Epithelial cell of prostate (primary cell): ENCODE measurements around the gene CYSTM1.
"Not testable (repeated sequence)": the region's sequence is repeated elsewhere in the genome, so short reads cannot be mapped to it uniquely, and the experiment has no call there.

Experiments
- DNase-seq: peaks from one replicate; pipeline ENCODE4 v3.0.0-alpha.2; 2011; ENCODE audit warnings: low read depth, low spot score
- H3K27ac ChIP-seq: fragments of 450-650 bp; 2 replicates; pipeline ENCODE4 v1.5.1; 2017; ENCODE audit warnings: mild to moderate bottlenecking

CYSTM1 gene

DNA sequence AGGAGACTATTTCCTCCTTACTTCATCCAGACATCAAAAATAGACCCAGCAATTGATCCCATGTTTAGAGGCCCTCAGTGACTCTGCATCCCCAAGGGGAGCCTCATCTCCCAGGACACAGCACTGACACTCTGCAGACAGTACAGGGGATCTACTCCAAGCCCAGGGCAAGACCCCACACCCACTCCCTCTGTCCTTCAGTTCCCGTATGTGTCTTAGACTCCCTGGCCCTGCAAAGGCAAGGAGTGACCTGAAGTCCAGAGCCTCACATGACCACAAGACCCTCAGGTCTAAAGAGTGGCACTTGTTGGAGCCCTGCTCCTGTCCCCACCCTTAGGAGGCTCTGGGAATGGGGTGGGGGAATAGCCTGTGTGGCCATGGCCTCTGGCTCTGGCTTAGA, 27.5 kb upstream of the CYSTM1 start:
- no peak for DNase-seq
- H3K27ac ChIP-seq = no peak overlapping the region

GRCh38 chr5:140148508-140148907, 26.5 kb upstream of the CYSTM1 start:
- no peak overlapping the region for H3K27ac ChIP-seq
- no peak for DNase-seq

DNA sequence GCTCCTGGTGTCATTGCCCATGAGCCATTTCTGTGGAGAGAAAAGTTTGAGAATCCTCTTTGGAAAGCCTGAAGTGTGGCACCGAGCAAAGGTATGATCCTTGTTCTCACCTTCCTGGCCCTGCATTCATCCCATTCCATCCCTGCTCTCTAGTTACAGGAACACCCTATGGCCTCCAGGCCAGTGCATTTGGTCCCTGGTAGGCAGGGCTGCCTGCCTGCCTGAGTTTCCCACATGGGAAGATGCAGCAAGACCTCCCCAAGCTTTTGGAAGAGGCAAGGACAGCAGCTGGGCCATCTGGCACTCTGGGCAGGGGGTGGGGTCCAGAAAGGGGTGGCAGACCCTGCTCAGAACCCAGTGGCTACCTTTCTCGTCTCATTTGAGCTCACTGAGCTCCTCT, 24.8 kb upstream of the CYSTM1 start:
- DNase-seq = no peak
- H3K27ac ChIP-seq = no peak overlapping the region

GRCh38 chr5:140151144-140152021, 23.6 kb upstream of the CYSTM1 start:
- H3K27ac ChIP-seq = no peak overlapping the region
- no peak for DNase-seq

GRCh38 chr5:140152022-140152999, 22.7 kb upstream of the CYSTM1 start:
- no peak for DNase-seq
- no peak overlapping the region for H3K27ac ChIP-seq

DNA sequence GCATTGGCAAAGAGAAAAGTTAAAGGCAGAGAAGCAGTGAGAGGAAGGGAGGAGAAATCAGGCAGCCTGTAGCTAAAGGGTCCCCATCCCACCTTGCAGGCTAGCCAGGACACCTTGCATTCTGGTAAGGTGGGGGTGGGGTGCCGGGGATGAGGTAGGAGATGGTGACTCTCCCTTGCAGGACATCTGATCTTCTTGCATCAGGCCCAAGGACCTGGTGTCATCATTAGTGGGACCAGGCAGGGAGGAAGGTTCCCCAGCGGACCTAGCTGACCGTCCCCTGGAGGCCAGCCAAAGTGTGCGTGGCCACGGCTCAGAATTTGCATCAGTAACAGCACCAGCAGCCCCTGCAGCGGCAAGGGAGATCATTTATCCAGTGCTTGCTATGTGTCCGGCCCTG, 21.7 kb upstream of the CYSTM1 start:
- no peak for DNase-seq
- no peak overlapping the region for H3K27ac ChIP-seq

DNA sequence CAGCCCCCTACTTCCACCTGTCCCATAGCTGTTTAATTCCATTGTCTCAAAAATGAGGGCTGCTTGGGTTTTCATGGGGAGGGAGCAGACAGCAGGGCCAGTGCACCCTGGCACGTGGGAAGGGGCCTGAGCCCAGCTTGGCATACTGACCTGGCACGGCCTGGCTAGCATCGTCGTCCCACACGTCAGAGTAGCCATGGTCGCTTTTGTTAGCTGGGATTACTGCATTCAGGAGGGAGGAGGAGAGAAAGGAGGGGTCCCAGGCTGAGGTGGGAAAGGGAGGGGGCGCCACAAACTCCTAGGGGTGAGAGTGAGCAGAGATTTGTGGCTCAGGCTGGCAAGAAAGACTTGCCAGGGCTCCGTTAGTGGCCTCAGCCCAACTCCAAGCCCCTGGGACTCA, 21.1 kb upstream of the CYSTM1 start:
- no peak for DNase-seq
- H3K27ac ChIP-seq = no peak overlapping the region

GRCh38 chr5:140154710-140155381, 20.1 kb upstream of the CYSTM1 start:
- DNase-seq, H3K27ac ChIP-seq: not testable (repeated sequence)

GRCh38 chr5:140157032-140157781, 17.8 kb upstream of the CYSTM1 start:
- DNase-seq = no peak
- H3K27ac ChIP-seq = no peak overlapping the region

- no peak overlapping the region for H3K27ac ChIP-seq
- DNase-seq = no peak
These were observed 15.7 kb upstream of the CYSTM1 start for GRCh38 chr5:140159014-140159927.

DNA sequence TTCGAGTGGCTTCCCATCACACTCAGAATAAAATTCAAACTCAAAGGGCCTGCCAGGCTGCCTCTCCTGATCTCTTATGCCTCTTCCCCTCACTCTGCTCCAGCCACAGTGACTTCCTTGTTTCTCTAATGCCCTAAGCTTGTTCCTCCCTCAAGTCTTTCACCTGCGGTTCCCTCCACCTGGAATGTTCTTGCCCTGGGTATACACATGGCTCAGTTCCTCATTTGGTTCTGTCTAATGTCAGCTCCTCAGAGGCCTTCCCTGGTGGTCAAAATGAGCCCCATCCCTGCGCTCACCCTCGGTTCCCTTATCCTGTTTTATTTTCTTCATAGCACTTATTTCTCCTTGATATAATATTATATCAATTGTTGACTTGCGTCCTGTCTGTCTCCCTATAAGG, 12.7 kb upstream of the CYSTM1 start:
- no peak overlapping the region for H3K27ac ChIP-seq
- no peak for DNase-seq

GRCh38 chr5:140162781-140163180, 12.2 kb upstream of the CYSTM1 start:
- no peak for DNase-seq
- H3K27ac ChIP-seq = no peak overlapping the region

DNA sequence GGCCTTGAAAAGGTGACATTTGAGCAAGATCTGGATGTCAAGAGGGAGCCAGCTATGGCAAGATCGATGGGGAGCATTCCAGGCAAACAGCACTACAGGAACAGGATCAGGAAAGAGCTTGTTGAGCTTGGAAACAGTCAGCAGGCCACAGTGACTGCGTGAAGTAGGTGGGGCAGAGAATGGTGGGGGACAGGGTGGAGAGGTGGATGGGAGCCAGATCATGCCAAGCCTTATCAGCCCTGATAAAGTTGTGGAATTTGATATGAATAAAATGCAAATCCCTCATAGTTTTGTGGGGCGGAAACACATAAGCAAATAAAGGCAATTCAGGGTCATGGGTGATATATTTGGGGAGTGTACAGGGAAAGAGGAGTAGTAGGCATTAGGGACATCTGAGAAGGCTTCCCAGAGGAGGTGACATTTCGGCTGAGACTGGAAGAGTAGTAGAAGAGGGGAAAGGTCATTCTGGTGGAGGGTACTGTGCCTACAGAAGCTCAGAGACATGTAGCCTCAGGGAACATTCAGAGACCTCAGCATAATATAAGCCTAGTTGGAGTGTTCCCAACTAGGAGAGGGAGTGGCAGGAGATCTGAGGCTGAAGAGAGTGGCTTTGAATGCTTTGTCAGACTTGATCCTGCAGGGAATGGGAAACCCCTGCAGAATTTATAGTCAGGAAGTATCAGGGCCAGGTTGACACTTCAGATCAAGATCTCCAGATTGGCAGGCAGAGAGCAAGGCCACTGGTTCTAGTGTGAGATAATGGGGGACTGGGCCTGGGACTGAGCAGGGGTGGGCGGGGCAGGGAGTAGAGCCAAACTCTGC, 9.7 kb upstream of the CYSTM1 start:
- no peak for DNase-seq
- no peak overlapping the region for H3K27ac ChIP-seq

- no peak for DNase-seq
- H3K27ac ChIP-seq = no peak overlapping the region
These were observed 9.1 kb upstream of the CYSTM1 start for GRCh38 chr5:140165923-140166270.

DNA sequence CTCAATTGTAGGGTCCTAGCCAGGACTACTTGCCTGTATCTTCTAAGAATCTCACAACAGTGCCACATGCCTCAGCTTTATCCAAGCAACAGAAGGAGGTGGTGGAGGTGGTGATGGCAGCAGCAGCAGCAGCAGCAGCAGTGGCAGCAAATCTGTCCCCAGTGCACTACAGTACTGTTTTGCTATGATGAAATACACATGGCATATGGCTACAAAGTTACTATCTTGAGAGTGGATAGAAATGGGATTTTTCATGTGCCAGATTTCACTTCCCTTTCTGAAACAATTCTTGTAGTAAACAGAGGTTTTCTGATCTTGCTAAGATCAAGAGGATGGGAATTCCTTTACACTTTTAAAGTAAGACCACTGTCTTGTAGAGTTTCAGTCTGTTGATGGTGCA, 8.1 kb upstream of the CYSTM1 start:
- DNase-seq = no peak
- H3K27ac ChIP-seq = no peak overlapping the region

GRCh38 chr5:140168371-140168770, 6.6 kb upstream of the CYSTM1 start:
- no peak for DNase-seq
- H3K27ac ChIP-seq = no peak overlapping the region

DNA sequence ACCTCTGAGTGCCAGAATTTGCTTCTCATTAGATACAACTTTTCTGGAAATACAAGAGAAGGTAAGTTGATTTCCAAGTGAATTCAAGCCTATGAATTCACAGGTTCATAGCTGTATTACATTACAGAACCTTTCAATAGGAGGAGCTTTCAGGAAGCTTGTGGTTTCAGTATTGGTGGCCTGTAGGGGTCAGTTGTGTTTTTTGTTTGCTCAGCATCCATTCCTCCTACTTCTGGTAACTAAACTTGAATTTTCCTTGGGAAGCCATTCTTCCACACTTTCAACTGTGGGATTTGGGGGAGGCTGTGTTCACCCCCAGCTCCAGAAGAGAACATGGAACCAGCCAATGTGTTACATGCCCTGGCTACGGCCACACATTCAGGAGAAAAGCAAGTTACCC, 5.6 kb upstream of the CYSTM1 start:
- no peak overlapping the region for H3K27ac ChIP-seq
- no peak for DNase-seq

- no peak for DNase-seq
- no peak overlapping the region for H3K27ac ChIP-seq
These were observed 2.5 kb upstream of the CYSTM1 start for GRCh38 chr5:140172483-140172882.
